Fibroblast of the conjunctiva (primary cell): ENCODE measurements around the gene CCL27.

Source experiments
- DNase-seq: peaks from one replicate; pipeline ENCODE4 v3.0.0-alpha.2; 2010; ENCODE audit warnings: low read depth

The CCL27 gene

GRCh38 chr9:34625186-34625486, 37.3 kb downstream of the CCL27 start:
- no peak for DNase-seq

GRCh38 chr9:34624475-34625185, 37.8 kb downstream of the CCL27 start:
- no peak for DNase-seq

DNA sequence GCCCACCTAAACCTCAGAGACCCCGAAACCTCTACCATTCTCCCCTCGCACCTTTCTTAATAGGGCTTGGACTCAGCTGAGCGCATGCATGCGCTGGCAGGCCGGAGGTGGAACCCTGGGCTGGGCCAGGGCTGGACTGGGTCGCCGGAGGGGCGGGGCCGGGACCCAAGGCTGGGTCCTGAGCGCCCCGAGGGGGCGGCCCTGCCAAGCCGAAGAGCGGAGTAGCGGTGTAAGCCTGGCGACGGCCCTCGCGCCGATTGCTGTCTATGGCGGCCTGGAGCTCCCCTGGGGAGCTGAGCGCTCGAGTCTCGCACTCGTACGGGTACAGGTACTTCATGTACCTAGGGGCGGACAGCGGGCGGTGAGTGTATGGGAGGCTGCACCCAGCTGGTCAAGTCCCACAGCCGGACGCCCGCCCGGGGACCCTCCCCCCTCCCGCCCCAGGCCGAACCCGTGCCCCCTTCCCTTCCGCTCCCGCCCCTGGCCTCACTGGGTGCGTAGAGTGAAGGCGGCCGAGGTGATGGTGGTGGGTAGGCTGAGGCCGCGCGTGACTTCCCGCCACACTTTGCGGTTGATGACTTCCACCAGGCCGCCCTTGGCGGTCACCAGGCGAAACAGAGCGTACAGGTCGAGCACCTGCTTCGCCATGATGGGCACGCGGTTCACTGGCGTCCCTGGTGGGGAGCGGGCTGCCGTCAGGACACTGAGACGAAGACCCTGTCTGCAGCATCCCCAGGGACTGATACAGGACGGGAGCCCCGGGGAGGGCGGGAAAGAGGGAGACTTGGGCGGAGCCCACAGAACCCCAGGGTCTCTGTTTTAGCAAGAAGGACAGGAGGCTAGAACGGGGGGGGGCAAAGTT, 38.9 kb downstream of the CCL27 start:
- DNase-seq = no peak

GRCh38 chr9:34620061-34620994, 42.1 kb downstream of the CCL27 start, which contains the start of gene DCTN3:
Gene DCTN3, minus strand, starts transcription at chr9:34620495. Its CDS starts 31 bp downstream, at chr9:34620464.
- peak; percentile 92 for DNase-seq

- no peak for DNase-seq
Measured at GRCh38 chr9:34615132-34615531, 47.3 kb downstream of the CCL27 start.

DNA sequence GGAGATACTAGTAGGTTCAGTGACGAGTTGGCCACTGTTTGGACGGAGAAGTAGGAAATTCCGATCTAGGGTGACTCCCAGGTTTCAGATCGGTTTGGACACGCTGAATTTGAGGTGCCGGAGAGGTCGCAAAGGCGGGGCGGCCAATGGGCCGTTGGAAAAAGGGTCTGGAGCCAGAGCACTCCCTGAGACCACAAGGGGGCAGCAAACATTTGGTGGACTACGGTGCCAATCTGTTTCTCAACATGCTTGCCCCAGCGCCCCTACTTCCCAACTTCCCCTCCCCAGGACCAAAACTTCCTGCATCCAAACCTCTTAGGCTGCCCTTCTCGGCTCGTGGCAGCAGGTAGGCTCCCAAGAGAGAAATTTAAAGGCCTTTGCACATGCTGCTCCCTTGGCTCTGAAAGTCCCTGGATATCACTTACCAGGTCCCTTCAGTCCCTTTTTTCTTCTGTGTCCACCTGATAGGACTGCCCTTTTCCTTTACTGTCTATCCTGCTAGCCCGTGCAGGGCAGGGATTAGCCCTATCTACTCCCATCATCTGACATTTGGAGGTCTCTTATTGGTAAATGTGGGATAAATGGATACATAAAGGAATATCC, 49.6 kb downstream of the CCL27 start:
- peak; percentile 69 for DNase-seq
